Aorta (tissue), 5 donors: ENCODE measurements around the gene NUDT1. TPM values are rescaled to one million over a fixed set of nuclear protein-coding genes. Genes with fewer than 3 reads are reported as not detected.

Source experiments
- ATAC-seq: fragments of 200-7000 bp; cut with Tn5 transposase; one replicate; pipeline ENCODE4 v1.9.1; 2022; ENCODE audit warnings: moderate library complexity; ENCODE audit not compliant: low FRiP score
- DNase-seq, 2 donors: peaks; one replicate each; pipeline ENCODE4 v3.0.0-alpha.2; 2020
- H3K27ac ChIP-seq, 2 donors: one replicate each; pipeline ENCODE4 v1.5.1; 2013; ENCODE audit warnings: low read length in 2 of 2, mild to moderate bottlenecking in 2 of 2, moderate library complexity in 2 of 2, control low read depth in 1 of 2, inconsistent platforms in 1 of 2, low read depth in 1 of 2
- H3K27me3 ChIP-seq, 2 donors: one replicate each; pipeline ENCODE4 v1.6.1; 2013; ENCODE audit warnings: control low read depth in 1 of 2, low read length in 1 of 2, mild to moderate bottlenecking in 1 of 2, moderate library complexity in 1 of 2; ENCODE audit not compliant: insufficient read depth in 2 of 2, control insufficient read depth in 1 of 2
- H3K36me3 ChIP-seq, 2 donors: one replicate each; pipeline ENCODE4 v1.6.1; 2013; ENCODE audit warnings: control low read depth in 1 of 2, low read length in 1 of 2, mild to moderate bottlenecking in 1 of 2; ENCODE audit not compliant: insufficient read depth in 2 of 2, control insufficient read depth in 1 of 2
- H3K4me1 ChIP-seq, 2 donors: one replicate each; pipeline ENCODE4 v1.6.1; 2013; ENCODE audit warnings: low read length in 2 of 2, control low read depth in 1 of 2, mild to moderate bottlenecking in 1 of 2, moderate library complexity in 1 of 2; ENCODE audit not compliant: insufficient read depth in 2 of 2, control insufficient read depth in 1 of 2
- H3K4me3 ChIP-seq, 2 donors: one replicate each; pipeline ENCODE4 v1.5.1; 2013; ENCODE audit warnings: low read length in 2 of 2, control low read depth in 1 of 2, mild to moderate bottlenecking in 1 of 2
- H3K9me3 ChIP-seq: one replicate; pipeline ENCODE4 v1.6.1; 2013; ENCODE audit warnings: mild to moderate bottlenecking, low read length; ENCODE audit not compliant: control insufficient read depth
- WGBS, 2 donors: extraction: QIAGEN DNeasy Blood & Tissue Kit; methylation state at CpG; one replicate each; pipeline ENCODE4 v1.1.7; 2013; 5-methylcytosine and 5-hydroxymethylcytosine counted together
- intact Hi-C, 2 donors: fragments of 100-400 bp; cut with DNase I; formaldehyde crosslinking; loops; one replicate each; pipeline versions ENCODE4 v1.14.2 to v1.15.0; 2022
- polyA plus RNA-seq, 2 donors: library from polyadenylated mRNA; stranded (reverse); fragments of 200-250 nt; gene quantifications; one replicate each; pipeline ENCODE4 v1.2.3, GENCODE V29; 2013
- total RNA-seq, 2 donors: library from RNA; stranded (reverse); fragmentation: NEBNext Ultra II Directional; extraction: Animal tissue kit (Norgen Biotek cat#: 25700); gene quantifications; one replicate each; pipeline ENCODE4 v1.2.1, GENCODE V29; 2021
- donor health status: healthy with polysubstance abuse.
- donor health status: Bipolar disorder and iron deficiency.
- donor health status: DM: no; HTN: no; CAD: no.
- donor health status: DM: no; HTN: no; CAD: no.
- donor health status: DM: yes; HTN: yes; CAD: no.

NUDT1 gene
- total and polyA plus RNA-seq, 4 donors = 11.1 to 30.8 (median 16.5) TPM

DNA sequence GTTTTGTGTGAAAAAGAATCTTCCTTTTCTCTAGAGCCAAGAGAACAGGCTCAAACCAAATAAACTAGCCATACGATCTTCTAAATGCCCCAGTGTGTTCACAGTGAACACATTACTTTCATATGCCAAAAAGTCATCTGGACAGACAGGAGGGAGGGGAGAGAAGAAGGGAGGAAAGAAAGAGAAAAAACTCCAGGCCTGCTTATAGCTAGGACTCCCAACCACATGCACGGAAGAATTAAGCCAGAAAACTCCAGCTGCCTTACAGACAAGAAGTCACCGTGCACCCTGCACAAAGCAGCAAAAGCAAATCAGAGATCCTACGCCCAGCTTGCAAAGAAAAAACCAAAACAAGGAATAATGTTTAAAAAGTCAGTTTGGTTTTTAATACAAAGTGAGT, 37.9 kb downstream of the NUDT1 start:
- Histone ChIP-seq H3K27ac (no peak overlapping the region), H3K36me3 (peaks cover 0 to 2% of the 10 kb centered on the region in 2 donors), H3K27me3 (no peaks in the 10 kb centered on the region), H3K9me3 (no peaks in the 10 kb centered on the region), H3K4me1 (no peaks in the 10 kb centered on the region), H3K4me3 (no peak overlapping the region)
- DNase-seq (no peak), ATAC-seq (no peak)
- intact Hi-C loops = no loop called here
- WGBS, 2 donors = 55 to 59% methylated on average over 4 of the region's 4 CpGs

DNA sequence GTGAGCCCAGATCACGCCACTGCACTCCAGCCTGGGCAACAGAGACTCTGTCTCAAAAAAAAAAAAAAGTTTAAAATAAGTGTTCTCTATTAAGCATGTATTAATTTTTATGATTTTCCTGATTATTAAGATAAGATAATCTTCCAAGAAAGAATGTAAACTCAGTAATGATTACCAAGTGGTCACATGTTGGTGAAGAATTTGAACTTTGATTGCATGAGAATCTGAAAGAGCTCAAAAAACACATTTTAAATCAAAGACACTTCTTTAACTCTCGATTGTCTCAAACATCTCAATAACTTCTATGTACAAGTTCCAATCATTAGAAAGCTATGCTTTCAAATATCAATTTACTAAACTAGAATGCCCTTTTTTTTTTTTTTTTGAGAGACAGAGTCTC, 38.4 kb downstream of the NUDT1 start:
- Histone ChIP-seq H3K36me3 (peaks cover 0 to 2% of the 10 kb centered on the region in 2 donors), H3K27ac (no peak overlapping the region), H3K4me3 (no peak overlapping the region), H3K4me1 (no peaks in the 10 kb centered on the region), H3K27me3 (no peaks in the 10 kb centered on the region), H3K9me3 (no peaks in the 10 kb centered on the region)
- intact Hi-C loops = no loop called here
- ATAC-seq (no peak), DNase-seq (no peak)
- WGBS, 2 donors = 94 to 96% methylated on average over 2 of the region's 2 CpGs

DNA sequence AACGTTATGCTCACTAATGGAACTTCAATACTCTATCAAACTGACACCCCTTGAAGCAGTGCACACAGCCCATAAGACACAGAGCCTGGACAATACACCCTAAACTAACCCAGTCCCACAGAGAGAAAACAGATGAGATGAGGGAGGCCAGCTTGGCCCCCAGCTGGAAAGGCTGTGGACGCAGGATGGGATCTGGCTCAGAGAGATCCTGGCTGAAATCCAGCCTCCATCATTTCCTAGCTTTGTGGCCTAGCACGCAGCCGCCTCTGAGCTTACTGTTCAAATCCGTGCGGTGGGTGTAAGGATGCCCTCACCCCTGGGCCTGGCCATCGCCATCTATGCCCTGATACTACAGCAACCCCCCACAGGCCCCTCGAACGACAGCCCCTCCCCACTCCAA, 39.5 kb downstream of the NUDT1 start:
- Histone ChIP-seq H3K27ac (no peak overlapping the region), H3K4me1 (no peaks in the 10 kb centered on the region), H3K9me3 (no peaks in the 10 kb centered on the region), H3K36me3 (peaks cover 0 to 2% of the 10 kb centered on the region in 2 donors), H3K27me3 (no peaks in the 10 kb centered on the region), H3K4me3 (no peak overlapping the region)
- ATAC-seq (no peak), DNase-seq (no peak)
- intact Hi-C loops = no loop called here
- WGBS, 2 donors = 59 to 66% methylated on average over 9 of the region's 9 CpGs

- peaks cover 0 to 2% of the 10 kb centered on the region in 2 donors for H3K36me3 ChIP-seq
- intact Hi-C loops = no loop called here
- H3K9me3 ChIP-seq = no peaks in the 10 kb centered on the region
- no peak overlapping the region for H3K4me3 ChIP-seq
- H3K27me3 ChIP-seq = no peaks in the 10 kb centered on the region
- H3K27ac ChIP-seq = no peak overlapping the region
- ATAC-seq = no peak
- H3K4me1 ChIP-seq = no peaks in the 10 kb centered on the region
- WGBS, 2 donors = 94% methylated on average over 14 of the region's 14 CpGs
- DNase-seq = no peak
These were observed 40.2 kb downstream of the NUDT1 start for GRCh38 chr7:2282185-2282751.

GRCh38 chr7:2283074-2283473, 41.0 kb downstream of the NUDT1 start:
- H3K36me3 ChIP-seq = peaks cover 0 to under 1% of the 10 kb centered on the region in 2 donors
- intact Hi-C loops = no loop called here
- H3K9me3 ChIP-seq = no peaks in the 10 kb centered on the region
- H3K4me1 ChIP-seq = no peaks in the 10 kb centered on the region
- H3K4me3 ChIP-seq = no peak overlapping the region
- no peak for DNase-seq
- H3K27ac ChIP-seq = no peak overlapping the region
- 96% methylated on average over 17 to 20 of the region's 20 CpGs for WGBS, 2 donors
- no peaks in the 10 kb centered on the region for H3K27me3 ChIP-seq
- peak; percentile 46 for ATAC-seq

DNA sequence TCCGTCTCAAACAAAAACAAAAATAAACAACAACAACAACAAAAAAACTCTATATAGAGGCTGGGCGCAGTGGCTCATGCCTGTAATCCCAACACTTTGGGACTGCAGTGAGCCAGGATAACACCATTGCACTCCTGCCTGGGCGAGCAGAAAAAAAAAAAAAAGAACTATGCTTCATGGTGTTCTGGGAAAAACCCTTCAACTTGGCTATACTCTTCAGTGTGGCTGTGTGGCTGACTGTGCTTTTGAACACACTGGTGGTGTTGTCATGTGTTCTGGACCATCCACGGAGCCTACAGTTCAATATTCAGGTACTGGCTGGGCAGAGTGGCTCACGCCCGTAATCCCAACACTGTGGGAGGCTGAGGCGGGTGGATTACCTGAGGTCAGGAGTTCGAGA, 45.7 kb downstream of the NUDT1 start:
- no peak for DNase-seq
- Histone ChIP-seq H3K4me1 (no peaks in the 10 kb centered on the region), H3K27me3 (no peaks in the 10 kb centered on the region), H3K4me3 (no peak overlapping the region), H3K36me3 (no peaks in the 10 kb centered on the region), H3K27ac (no peak overlapping the region), H3K9me3 (no peaks in the 10 kb centered on the region)
- WGBS, 2 donors = 91% methylated on average over 8 of the region's 8 CpGs
- intact Hi-C loops = no loop called here
- ATAC-seq = no peak

DNA sequence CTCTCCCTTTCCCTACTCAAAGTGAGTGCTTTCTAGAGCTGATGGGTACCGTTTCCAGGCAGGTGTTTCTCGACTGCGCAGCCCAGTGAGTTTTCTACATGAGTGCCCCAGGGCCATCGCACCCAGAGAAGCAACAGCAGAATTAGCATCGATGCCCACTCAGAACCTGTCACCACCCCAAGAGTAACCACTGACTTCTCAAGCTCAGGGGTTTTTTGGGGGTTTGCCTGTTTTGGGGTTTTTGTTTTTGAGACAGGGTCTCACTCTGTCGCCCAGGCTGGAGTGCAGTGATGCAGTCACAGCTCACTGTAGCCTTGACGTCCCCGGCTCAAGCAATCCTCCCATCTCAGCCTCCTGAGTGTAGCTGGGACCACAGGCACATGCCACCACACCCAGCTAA, 46.5 kb downstream of the NUDT1 start:
- Histone ChIP-seq H3K9me3 (no peaks in the 10 kb centered on the region), H3K4me3 (no peak overlapping the region), H3K27me3 (no peaks in the 10 kb centered on the region), H3K4me1 (no peaks in the 10 kb centered on the region), H3K36me3 (no peaks in the 10 kb centered on the region), H3K27ac (no peak overlapping the region)
- intact Hi-C loops = no loop called here
- 91 to 94% methylated on average over 8 of the region's 8 CpGs for WGBS, 2 donors
- ATAC-seq (no peak), DNase-seq (no peak)

GRCh38 chr7:2289111-2289586, 47.1 kb downstream of the NUDT1 start:
- Histone ChIP-seq H3K4me1 (no peaks in the 10 kb centered on the region), H3K36me3 (no peaks in the 10 kb centered on the region), H3K27ac (no peak overlapping the region), H3K4me3 (no peak overlapping the region), H3K9me3 (no peaks in the 10 kb centered on the region), H3K27me3 (no peaks in the 10 kb centered on the region)
- ATAC-seq (no peak), DNase-seq (no peak)
- 84 to 86% methylated on average over 20 of the region's 20 CpGs for WGBS, 2 donors
- intact Hi-C loops = no loop called here

- no peaks in the 10 kb centered on the region for H3K27me3 ChIP-seq
- WGBS, 2 donors = 89 to 91% methylated on average over 13 of the region's 13 CpGs
- ATAC-seq = no peak
- H3K4me3 ChIP-seq = no peak overlapping the region
- no peaks in the 10 kb centered on the region for H3K9me3 ChIP-seq
- H3K36me3 ChIP-seq = no peaks in the 10 kb centered on the region
- intact Hi-C loops = no loop called here
- no peak for DNase-seq
- H3K27ac ChIP-seq = no peak overlapping the region
- H3K4me1 ChIP-seq = no peaks in the 10 kb centered on the region
These were observed 47.6 kb downstream of the NUDT1 start for GRCh38 chr7:2289621-2290020.
